Pulmonary artery endothelial cell (primary cell): ENCODE measurements around the gene BEX4. TPM values are rescaled to one million over a fixed set of nuclear protein-coding genes. Genes with fewer than 3 reads are reported as not detected.
"Not testable (repeated sequence)": the region's sequence is repeated elsewhere in the genome, so short reads cannot be mapped to it uniquely, and the experiment has no call there.

ENCODE experiments used
- DNase-seq: peaks from one replicate; pipeline ENCODE4 v3.0.0-alpha.2; 2011; ENCODE audit warnings: low read depth, low spot score
- total RNA-seq: library from RNA; depleted of rRNA; stranded (reverse); fragments of >200 nt; gene quantifications from 2 replicates; pipeline ENCODE4 v1.2.3, GENCODE V29; 2014

BEX4 gene, protein sequence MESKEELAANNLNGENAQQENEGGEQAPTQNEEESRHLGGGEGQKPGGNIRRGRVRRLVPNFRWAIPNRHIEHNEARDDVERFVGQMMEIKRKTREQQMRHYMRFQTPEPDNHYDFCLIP
- total RNA-seq, result 19.1 and 20.6 TPM in 2 replicates

- peak; percentile 10 for DNase-seq
These were observed at the start of gene BEX4 for GRCh38 chrX:103214870-103215424. Gene BEX4, plus strand, starts transcription at chrX:103215108. Its CDS starts 1,046 bp downstream, at chrX:103216154.

- no peak for DNase-seq
These were observed 44.7 kb upstream of the BEX4 start for GRCh38 chrX:103170216-103170615.

- no peak for DNase-seq
These were observed 43.6 kb upstream of the BEX4 start for GRCh38 chrX:103171353-103171752.

GRCh38 chrX:103175256-103175655 is 39.7 kb upstream of the BEX4 start:
- DNase-seq, result not testable (repeated sequence)

DNA sequence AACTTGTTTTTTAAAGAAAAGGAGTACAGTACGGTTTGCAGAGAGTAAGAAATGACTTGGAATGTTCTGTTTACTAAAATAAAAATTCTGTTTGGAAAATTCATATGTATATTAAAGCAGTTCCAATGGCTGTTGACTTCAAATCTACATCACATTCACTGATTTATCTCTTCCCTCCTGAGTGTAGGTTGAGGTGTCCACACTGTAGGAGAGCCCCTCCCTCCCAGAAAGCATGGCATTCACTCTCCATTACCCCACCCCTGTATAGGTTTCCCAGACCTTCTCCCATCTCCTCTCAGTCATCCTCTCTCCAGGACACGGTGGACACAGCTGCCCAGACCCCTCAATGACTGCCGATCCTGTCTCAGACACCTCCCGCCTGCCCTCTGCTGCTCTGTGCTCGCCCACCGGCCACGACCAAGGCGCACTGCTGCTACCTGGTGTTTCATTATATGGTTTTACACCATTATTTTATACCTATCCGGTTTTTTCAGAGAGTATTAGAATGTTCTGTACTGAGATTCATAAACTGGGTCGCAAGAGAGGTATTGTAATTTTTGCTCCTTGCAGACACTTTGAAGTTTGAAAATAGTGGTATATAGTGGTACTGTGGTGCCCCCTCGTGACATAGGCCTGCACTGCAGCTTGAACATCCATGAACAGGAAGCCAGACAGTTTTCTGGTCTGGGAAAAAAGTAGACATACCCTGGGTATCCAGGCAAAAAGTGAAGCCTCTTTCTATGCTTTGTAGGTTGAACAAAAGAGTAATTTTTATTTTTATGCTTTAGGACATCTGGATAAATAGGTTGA is 38.8 kb upstream of the BEX4 start:
- DNase-seq, result no peak

DNA sequence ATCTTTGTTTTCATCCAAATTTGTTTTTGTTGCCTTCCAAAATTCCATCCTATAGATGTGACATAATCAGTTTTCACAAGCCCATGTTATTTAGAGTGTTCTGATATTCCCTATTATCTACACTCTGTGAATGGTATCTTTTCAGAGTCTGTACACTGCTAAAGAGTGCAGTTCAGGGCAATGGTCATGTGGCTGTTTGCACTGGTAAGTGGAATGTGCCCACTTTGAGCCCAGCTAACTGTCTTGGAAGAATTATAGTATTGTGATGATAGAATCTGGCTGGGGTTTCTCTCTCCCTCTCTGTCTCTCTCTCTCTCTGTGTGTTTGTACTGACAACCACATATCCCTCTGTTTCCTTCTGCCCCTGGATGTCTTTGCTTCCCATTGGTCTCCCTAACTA is 37.4 kb upstream of the BEX4 start:
- DNase-seq, result no peak

- DNase-seq, result no peak
These were observed 31.0 kb upstream of the BEX4 start for GRCh38 chrX:103183912-103184311.

- no peak for DNase-seq
These were observed 26.9 kb upstream of the BEX4 start for GRCh38 chrX:103187953-103188475.

DNA sequence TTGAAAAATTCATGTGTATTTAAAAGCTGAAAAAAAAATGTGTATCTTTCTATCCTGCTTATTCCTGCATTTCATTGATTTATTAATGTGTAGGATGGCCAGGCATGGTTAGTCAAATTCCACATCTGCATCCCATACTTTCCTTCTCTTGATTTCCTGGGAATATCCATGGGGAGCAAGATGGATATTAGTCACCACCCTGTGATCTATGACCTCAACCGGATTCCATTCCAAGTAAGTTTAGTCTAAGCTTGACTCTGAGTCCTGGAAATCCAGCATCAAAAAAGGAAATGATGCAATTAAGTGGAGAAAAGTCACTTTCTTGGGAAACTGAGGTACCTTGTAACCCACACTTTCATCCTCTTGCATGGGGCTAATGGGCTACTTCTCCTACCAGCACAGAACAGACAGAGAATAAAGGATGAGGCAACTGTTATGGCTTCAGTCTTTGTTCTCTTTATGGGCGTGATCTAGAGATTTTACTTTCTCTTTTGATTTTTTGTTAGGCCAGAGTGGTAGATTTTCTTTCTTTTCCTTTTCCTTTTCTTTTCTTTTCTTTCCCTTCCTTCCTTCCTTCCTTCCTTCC is 17.1 kb upstream of the BEX4 start:
- no peak for DNase-seq

DNA sequence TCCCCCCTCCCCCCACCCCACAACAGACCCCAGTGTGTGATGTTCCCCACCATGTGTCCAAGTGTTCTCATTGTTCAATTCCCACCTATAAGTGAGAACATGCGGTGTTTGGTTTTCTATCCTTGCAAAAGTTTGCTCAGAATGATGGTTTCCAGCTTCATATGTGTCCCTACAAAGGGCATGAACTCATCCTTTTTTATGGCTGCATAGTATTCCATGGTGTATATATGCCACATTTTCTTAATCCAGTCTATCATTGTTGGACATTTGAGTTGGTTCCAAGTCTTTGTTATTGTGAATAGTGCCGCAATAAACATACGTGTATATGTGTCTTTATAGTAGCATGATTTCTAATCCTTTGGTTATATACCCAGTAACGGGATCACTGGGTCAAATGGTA is 16.2 kb upstream of the BEX4 start:
- not testable (repeated sequence) for DNase-seq

DNA sequence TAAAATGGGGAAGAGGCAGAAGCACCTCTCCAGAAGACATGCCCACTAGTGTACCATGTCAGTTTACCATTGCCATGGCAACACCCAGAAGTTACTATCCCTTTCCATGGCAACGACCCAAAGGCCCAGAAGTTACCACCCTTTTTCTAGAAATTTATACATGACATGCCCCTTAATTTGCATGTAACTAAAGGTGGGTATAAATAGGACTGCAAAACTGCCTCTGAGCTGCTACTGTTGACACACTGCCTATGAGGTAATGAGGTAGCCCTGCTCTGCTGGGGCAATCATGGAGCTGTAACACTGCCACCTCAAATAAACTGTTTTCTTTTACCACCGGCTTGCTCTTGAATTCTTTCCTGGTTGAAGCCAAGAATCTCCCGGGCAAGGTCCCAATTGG is 13.9 kb upstream of the BEX4 start:
- no peak for DNase-seq

GRCh38 chrX:103210056-103210455 is 4.9 kb upstream of the BEX4 start:
- DNase-seq, result no peak

DNA sequence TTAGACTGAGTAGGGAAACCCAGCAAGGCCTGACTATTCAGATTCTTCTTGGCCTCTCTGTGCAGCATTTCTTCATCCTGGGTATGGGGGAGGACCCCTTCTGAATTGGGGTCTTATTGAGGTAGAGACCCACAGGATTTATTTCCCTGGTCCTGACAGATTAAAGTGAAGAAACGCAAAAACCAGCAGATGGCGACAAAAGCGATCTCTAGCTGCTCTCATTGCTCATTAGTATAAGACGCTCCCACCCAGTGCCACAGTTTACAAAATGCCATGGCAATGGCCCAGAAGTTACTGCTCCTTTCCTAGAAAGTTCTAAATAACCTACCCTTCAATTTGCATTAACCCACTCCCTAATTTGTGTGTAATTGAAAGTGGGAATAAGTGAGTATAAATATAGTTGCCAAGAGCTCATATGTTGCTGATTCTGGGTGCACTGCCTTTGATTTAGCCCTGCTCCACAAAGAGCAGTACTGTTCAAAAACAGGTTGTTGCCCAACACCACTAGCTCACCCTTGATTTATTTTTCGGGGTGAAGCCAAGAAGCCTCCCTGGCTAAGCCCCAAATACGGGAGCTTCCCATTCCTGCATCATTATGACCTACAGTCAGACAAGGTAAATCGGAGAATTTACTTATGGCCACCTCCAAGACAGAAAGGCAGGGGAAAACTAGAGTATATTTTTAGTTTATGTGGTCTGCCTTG is 3.7 kb upstream of the BEX4 start:
- peak; percentile 13 for DNase-seq

GRCh38 chrX:103212749-103213457 is 2.0 kb upstream of the BEX4 start:
- DNase-seq, result no peak

DNA sequence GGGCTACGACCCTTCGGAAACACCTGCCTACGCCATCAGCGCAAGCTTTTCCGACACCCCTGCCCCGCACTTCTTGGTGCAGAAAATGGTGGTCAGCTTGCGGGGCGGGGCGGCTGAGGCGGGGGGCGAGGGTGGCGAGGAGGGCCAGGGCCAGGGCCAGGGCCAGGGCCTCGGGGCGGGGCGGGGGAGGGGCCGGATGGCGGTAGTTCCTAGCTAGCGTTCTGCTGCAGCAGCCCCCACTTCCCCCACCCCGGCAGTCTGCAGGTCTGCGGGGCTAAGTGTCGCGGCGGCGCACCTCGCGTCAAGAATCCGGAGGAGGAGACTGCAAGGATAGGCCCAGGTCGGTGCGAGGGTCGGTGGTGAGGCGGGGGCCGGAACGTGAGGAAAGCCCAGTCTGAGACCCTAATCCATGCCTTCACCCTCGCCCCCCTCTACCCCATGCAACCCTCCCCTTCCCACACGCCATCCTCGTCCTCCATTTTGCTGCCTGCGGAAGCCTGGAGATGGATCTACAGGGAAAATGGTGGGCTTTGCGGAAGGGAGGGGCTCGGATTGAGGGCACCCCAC is 600 bp downstream of the BEX4 start:
- DNase-seq, result no peak

GRCh38 chrX:103220511-103221323 is 5.8 kb downstream of the BEX4 start:
- DNase-seq, result no peak

GRCh38 chrX:103225918-103226317 is 11.0 kb downstream of the BEX4 start:
- not testable (repeated sequence) for DNase-seq

DNA sequence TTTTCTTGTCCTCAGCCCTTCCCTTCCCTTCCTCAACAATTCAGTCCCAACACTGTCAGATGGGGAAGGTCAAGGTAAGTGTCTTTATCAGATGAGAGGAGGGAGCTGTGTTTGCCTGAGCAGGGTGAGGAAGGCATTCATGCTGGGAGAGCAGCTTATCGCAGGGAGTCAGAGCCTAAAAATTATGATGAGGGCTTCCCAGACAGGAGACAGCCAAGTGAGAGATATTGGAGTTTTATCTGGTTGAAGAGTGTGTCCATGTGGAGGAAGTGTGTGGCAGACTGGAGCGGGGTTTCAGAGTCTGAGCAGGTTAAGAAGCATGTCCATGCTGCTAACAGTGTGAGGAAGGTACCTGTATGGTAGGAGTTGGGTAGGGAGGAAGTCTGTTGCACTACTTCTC is 18.4 kb downstream of the BEX4 start:
- no peak for DNase-seq

- DNase-seq, result no peak
These were observed 20.0 kb downstream of the BEX4 start for GRCh38 chrX:103234869-103235268.

DNA sequence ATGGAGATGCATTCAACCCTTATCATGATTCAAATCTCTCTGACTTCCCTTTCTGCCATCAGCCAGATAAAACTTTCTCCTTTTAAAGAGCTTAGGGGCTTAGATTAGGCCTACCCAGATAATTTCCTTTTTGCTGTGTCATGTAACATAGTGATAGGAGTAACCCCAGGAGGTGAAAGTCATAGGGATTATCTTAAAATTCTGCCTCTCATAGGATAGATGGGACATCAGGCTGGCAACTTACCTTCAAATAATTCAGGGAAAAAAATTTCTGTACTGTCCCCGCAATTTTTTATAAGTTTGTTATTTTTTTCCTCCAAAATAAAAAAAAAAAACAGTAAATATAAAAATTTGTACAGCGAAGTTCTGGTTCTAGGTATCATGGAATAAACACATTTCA is 20.7 kb downstream of the BEX4 start:
- not testable (repeated sequence) for DNase-seq
